Mammary epithelial cell (primary cell): Measurements from ENCODE around the gene GRIN2C.

ENCODE experiments used
- EZH2 ChIP-seq: IDR thresholded peaks from 2 replicates; pipeline ENCODE4 v1.6.1; 2012; ENCODE audit warnings: low read length, inconsistent platforms, borderline replicate concordance
- TF ChIP-seq, protein P1 (sequence below), 2 donors: IDR thresholded peaks in 1 of 2; conservative IDR thresholded peaks in 1 of 2; 2 replicates each; pipeline ENCODE4 v1.5.1; 2011 to 2012; ENCODE audit warnings: inconsistent platforms in 2 of 2, low read length in 2 of 2, mild to moderate bottlenecking in 2 of 2, control low read depth in 1 of 2, low read depth in 1 of 2; ENCODE audit not compliant: insufficient read depth in 1 of 2; ENCODE audit errors: extremely low read depth in 1 of 2

DNA sequence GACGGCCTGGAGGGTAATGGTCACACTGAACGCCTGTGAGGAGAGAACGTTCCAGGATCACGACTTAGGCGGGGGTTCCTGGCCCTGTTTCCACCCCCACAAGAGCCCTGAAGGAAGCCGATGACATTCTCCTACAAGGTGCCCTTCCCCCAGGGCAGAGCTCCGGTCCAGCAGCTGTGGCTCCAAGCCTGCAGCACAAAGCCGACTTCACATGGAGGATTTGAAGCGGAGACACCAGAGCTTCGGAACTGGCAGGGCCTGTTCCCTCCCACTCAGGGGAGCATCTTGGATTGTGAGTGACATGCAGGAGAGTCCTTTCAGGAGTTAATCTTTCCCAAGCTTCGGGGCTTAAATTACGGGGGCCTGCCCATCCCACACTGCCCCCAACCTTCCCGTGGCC is 28.8 kb upstream of the GRIN2C start:
- TF ChIP-seq, protein P1, sequence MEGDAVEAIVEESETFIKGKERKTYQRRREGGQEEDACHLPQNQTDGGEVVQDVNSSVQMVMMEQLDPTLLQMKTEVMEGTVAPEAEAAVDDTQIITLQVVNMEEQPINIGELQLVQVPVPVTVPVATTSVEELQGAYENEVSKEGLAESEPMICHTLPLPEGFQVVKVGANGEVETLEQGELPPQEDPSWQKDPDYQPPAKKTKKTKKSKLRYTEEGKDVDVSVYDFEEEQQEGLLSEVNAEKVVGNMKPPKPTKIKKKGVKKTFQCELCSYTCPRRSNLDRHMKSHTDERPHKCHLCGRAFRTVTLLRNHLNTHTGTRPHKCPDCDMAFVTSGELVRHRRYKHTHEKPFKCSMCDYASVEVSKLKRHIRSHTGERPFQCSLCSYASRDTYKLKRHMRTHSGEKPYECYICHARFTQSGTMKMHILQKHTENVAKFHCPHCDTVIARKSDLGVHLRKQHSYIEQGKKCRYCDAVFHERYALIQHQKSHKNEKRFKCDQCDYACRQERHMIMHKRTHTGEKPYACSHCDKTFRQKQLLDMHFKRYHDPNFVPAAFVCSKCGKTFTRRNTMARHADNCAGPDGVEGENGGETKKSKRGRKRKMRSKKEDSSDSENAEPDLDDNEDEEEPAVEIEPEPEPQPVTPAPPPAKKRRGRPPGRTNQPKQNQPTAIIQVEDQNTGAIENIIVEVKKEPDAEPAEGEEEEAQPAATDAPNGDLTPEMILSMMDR (conservative IDR thresholded peaks at IDR 0.05 in 1 of 2, IDR thresholded peaks at IDR 0.05 in 1 of 2; ENCODE audit: extremely low read depth in 1 of 2, insufficient read depth in 1 of 2, low read depth in 1 of 2, low read length in 2 of 2), result no peak
- no peak for TF ChIP-seq EZH2
